ENCODE data around the gene STAM. TPM values are rescaled to one million over a fixed set of nuclear protein-coding genes. Genes with fewer than 3 reads are reported as not detected.

The STAM gene
- total and polyA plus RNA-seq, 9 of the 15 experiments (the other 6 are each of a cell fraction or from before 2014, with no cell fraction given): 13.8 to 33.5 (median 26.4) TPM

- TF ChIP-seq HNRNPL (IDR thresholded peaks at IDR 0.05; ENCODE audit: low read depth, low read length) (no peak), POLR2A (conservative IDR thresholded peaks at IDR 0.05) (peak; percentile 92), PTTG1 (tag; IDR thresholded peaks at IDR 0.05; ENCODE audit: low read depth) (no peak), POU5F1 (IDR thresholded peaks at IDR 0.05; ENCODE audit: borderline replicate concordance, low read depth, low read length, partially characterized antibody) (no peak), ZNF140 (CRISPR knock-in tag; IDR thresholded peaks at IDR 0.05) (no peak), HNRNPUL1 (IDR thresholded peaks at IDR 0.05; ENCODE audit: low read length) (no peak), CAMTA2 (CRISPR knock-in tag; conservative IDR thresholded peaks at IDR 0.05) (no peak; the same call in 1 of the 2 replicates), HMG20B (CRISPR knock-in tag; IDR thresholded peaks at IDR 0.05) (no peak), FUS (optimal IDR thresholded peaks at IDR 0.05; ENCODE audit: low read depth, low read length) (no peak), TEAD2 (tag; IDR thresholded peaks at IDR 0.05) (no peak), RBM14 (IDR thresholded peaks at IDR 0.05; ENCODE audit: borderline replicate concordance, insufficient read depth, low read depth, low read length) (no peak), FOXP1 (CRISPR knock-in tag; IDR thresholded peaks at IDR 0.05) (peak; percentile 43; the same call in 1 of the 2 replicates), ZBTB1 (CRISPR knock-in tag; IDR thresholded peaks at IDR 0.05; ENCODE audit: borderline replicate concordance, low read depth) (no peak), BACH1 (tag; IDR thresholded peaks at IDR 0.05) (no peak), MIER1 (IDR thresholded peaks at IDR 0.05; ENCODE audit: low read depth) (no peak), MTA3 (IDR thresholded peaks at IDR 0.05; ENCODE audit: borderline replicate concordance) (peak; percentile 46; the same call in 1 of the 2 replicates), KLF1 (tag; IDR thresholded peaks at IDR 0.05) (peak; percentile 3; the same call in 1 of the 2 replicates), PHF8 (IDR thresholded peaks at IDR 0.05; ENCODE audit: borderline replicate concordance, low read length) (peak; percentile 88; the same call in 1 of the 2 replicates), FOXP4 (CRISPR knock-in tag; IDR thresholded peaks at IDR 0.05; ENCODE audit: borderline replicate concordance) (no peak), MTF1 (CRISPR knock-in tag; IDR thresholded peaks at IDR 0.05; ENCODE audit: borderline replicate concordance) (no peak), DIDO1 (tag; IDR thresholded peaks at IDR 0.05; ENCODE audit: low read depth) (peak; percentile 78), TGIF2 (CRISPR knock-in tag; IDR thresholded peaks at IDR 0.05) (no peak), DACH1 (IDR thresholded peaks at IDR 0.05; ENCODE audit: partially characterized antibody) (peak; percentile 96), ZNF133 (CRISPR knock-in tag; IDR thresholded peaks at IDR 0.05) (no peak)
- TF ChIP-seq, protein P1, sequence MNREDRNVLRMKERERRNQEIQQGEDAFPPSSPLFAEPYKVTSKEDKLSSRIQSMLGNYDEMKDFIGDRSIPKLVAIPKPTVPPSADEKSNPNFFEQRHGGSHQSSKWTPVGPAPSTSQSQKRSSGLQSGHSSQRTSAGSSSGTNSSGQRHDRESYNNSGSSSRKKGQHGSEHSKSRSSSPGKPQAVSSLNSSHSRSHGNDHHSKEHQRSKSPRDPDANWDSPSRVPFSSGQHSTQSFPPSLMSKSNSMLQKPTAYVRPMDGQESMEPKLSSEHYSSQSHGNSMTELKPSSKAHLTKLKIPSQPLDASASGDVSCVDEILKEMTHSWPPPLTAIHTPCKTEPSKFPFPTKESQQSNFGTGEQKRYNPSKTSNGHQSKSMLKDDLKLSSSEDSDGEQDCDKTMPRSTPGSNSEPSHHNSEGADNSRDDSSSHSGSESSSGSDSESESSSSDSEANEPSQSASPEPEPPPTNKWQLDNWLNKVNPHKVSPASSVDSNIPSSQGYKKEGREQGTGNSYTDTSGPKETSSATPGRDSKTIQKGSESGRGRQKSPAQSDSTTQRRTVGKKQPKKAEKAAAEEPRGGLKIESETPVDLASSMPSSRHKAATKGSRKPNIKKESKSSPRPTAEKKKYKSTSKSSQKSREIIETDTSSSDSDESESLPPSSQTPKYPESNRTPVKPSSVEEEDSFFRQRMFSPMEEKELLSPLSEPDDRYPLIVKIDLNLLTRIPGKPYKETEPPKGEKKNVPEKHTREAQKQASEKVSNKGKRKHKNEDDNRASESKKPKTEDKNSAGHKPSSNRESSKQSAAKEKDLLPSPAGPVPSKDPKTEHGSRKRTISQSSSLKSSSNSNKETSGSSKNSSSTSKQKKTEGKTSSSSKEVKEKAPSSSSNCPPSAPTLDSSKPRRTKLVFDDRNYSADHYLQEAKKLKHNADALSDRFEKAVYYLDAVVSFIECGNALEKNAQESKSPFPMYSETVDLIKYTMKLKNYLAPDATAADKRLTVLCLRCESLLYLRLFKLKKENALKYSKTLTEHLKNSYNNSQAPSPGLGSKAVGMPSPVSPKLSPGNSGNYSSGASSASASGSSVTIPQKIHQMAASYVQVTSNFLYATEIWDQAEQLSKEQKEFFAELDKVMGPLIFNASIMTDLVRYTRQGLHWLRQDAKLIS (CRISPR knock-in tag; IDR thresholded peaks at IDR 0.05): peak; percentile 66; the same call in 1 of the 2 replicates
These were observed at the start of gene STAM (continued) for GRCh38 chr10:17643755-17644484.
